GM06990 (cell line): ENCODE measurements around the gene DNAJC5G.

Source experiments
- DNase-seq: peaks from one replicate; pipeline ENCODE4 v3.0.0-alpha.2; 2011; ENCODE audit not compliant: insufficient read length; ENCODE audit errors: extremely low read depth
- H3K27me3 ChIP-seq: replicated peaks from 2 replicates; pipeline ENCODE4 v1.6.0; 2011; ENCODE audit warnings: low read length; ENCODE audit not compliant: control insufficient read depth, insufficient read depth
- H3K36me3 ChIP-seq: 2 replicates; pipeline ENCODE4 v1.5.1; 2011; ENCODE audit warnings: low read length; ENCODE audit not compliant: control insufficient read depth, insufficient read depth
- H3K4me3 ChIP-seq: replicated peaks from 2 replicates; pipeline ENCODE4 v1.5.1; 2011; ENCODE audit warnings: low read depth, mild to moderate bottlenecking, control low read depth, low read length
- TF ChIP-seq, protein P1 (sequence below): IDR thresholded peaks from 2 replicates; pipeline ENCODE4 v1.5.1; 2011; ENCODE audit warnings: low read length, control low read depth, mild to moderate bottlenecking, inconsistent platforms; ENCODE audit not compliant: insufficient read depth, poor library complexity, severe bottlenecking

DNAJC5G gene

GRCh38 chr2:27306136-27306535, 30.9 kb downstream of the DNAJC5G start:
- TF ChIP-seq, protein P1, sequence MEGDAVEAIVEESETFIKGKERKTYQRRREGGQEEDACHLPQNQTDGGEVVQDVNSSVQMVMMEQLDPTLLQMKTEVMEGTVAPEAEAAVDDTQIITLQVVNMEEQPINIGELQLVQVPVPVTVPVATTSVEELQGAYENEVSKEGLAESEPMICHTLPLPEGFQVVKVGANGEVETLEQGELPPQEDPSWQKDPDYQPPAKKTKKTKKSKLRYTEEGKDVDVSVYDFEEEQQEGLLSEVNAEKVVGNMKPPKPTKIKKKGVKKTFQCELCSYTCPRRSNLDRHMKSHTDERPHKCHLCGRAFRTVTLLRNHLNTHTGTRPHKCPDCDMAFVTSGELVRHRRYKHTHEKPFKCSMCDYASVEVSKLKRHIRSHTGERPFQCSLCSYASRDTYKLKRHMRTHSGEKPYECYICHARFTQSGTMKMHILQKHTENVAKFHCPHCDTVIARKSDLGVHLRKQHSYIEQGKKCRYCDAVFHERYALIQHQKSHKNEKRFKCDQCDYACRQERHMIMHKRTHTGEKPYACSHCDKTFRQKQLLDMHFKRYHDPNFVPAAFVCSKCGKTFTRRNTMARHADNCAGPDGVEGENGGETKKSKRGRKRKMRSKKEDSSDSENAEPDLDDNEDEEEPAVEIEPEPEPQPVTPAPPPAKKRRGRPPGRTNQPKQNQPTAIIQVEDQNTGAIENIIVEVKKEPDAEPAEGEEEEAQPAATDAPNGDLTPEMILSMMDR = no peak
- no peak for DNase-seq
- Histone ChIP-seq H3K36me3 (peaks cover 1% of the 10 kb centered on the region), H3K27me3 (no peaks in the 10 kb centered on the region; the same call in 1 of the 2 replicates), H3K4me3 (no peak overlapping the region)

DNA sequence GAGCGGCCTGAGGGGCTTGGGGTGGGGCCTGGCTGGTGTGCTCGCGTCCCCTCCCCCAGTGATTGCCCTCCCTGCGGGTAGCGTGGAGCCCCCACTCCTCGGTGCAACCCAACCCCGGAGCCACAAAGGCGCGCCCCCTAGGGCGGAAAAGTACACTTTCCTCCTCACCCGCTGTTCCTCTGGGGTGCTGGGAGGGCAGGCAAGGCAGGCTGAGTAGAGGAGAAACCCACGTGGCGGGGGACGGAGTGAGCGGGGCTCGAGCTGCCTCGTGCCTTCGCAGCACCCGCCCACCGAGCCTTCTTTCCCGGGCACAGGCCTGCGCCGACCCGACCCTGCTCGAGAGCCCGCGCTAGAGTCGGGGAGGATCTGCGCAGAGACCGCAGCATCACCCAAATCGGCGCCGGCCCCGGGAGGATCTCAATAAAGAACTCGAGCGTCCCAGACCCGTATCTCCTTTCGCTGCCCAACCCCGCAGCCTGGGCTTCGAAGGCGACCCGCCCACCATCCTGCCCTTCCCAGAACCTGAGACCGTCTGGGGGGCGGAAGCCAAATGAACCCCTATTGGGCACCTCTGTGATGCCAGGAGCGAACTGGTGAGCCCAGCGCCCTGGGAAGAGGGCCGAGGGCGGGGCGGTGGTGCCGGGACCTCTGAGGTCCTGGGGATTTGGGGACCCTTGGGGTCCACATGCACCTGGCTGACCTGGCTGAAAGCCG, 31.5 kb downstream of the DNAJC5G start:
- H3K36me3 ChIP-seq = peaks cover 5% of the 10 kb centered on the region
- H3K4me3 ChIP-seq = no peak overlapping the region
- TF ChIP-seq, protein P1 = peak; percentile 29
- H3K27me3 ChIP-seq = no peaks in the 10 kb centered on the region; the same call in 1 of the 2 replicates
- DNase-seq = no peak

GRCh38 chr2:27307287-27307544, 32.0 kb downstream of the DNAJC5G start:
- H3K27me3 ChIP-seq = no peaks in the 10 kb centered on the region; the same call in 1 of the 2 replicates
- no peak overlapping the region for H3K4me3 ChIP-seq
- H3K36me3 ChIP-seq = peaks cover 8% of the 10 kb centered on the region
- no peak for DNase-seq
- TF ChIP-seq, protein P1 = no peak

DNA sequence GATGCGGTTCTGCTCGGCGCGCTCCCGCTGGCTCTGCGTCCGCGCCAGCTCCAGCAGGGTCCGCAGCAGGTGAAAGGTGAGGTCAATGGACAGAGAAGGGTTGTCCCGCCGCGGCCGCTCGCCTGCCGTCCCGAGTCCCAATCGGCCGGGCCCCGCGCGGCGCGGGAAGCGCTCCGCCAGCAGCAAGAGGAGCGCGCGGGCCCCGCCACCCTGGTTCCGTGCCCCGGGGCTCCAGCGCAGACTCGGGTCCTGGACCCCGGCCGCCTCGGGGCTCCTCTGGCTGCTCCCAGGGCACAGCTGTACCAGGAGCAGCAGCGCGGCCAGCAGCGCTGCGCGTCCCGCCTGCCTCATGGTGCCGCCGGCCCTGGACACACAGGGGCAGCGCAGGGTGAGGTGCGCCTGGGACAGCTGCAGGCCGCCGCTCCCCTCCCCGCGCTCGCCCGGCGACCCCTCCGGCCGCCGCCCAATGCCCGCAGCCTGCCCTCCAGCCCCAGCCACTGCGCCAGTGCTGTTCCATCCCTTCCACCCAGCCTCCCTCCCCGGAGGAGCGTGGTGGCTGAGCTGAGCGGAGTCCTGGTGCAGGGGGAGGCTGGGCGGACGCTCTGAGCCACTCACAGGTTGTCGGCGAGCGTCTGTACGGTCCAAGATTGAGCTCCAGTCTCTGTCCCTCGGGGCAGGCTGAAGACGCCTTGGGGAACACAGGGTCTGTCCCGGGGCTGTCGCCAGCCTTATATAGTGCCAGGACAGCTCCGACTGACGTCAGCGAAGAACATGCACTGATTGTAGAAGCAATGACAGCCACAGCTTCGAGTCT, 32.5 kb downstream of the DNAJC5G start:
- no peak overlapping the region for H3K4me3 ChIP-seq
- peaks cover 8% of the 10 kb centered on the region for H3K36me3 ChIP-seq
- TF ChIP-seq, protein P1 = no peak
- H3K27me3 ChIP-seq = no peaks in the 10 kb centered on the region; the same call in 1 of the 2 replicates
- DNase-seq = no peak

DNA sequence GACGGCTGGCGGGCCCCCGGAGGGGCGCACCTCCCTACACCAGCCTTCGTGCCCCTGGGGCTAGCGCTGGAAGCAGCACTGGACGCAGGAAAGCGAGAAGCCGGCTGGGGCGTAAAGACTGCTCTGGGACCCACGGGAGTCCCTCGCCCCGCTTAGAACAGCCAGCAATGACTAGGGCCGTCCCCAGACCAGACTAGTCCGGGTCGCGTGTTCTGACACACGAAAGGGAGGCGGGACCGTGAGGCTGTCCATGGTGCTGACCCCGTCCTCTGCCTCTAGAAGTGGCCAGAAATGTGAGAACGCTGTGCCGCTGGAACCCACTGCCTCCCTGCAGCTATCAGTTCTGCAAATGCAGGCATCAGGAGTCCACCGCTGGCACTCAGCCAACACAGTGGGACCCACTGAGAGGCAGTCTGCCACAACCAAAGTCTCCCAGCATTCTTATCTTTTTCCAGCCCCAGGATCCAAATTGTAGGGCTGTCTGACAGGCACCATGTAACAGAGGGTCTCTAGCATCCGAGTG, 33.2 kb downstream of the DNAJC5G start, which contains the start of gene UCN:
Gene UCN, minus strand, starts transcription at position 87 of the 523 bp plus-strand sequence. CDS start 550 bp downstream, outside the sequence.
- no peak for DNase-seq
- peaks cover 8% of the 10 kb centered on the region for H3K36me3 ChIP-seq
- TF ChIP-seq, protein P1 = no peak
- no peaks in the 10 kb centered on the region; the same call in 1 of the 2 replicates for H3K27me3 ChIP-seq
- no peak within 1 kb of the TSS for H3K4me3 ChIP-seq
